NCI-H1105 (cell line): Measurements from ENCODE around the gene SERINC2.

ENCODE experiments used
- DNase-seq: peaks from one replicate; lab custom pipeline; 2025; lab: John Stamatoyannopoulos, UW

The SERINC2 gene

DNA sequence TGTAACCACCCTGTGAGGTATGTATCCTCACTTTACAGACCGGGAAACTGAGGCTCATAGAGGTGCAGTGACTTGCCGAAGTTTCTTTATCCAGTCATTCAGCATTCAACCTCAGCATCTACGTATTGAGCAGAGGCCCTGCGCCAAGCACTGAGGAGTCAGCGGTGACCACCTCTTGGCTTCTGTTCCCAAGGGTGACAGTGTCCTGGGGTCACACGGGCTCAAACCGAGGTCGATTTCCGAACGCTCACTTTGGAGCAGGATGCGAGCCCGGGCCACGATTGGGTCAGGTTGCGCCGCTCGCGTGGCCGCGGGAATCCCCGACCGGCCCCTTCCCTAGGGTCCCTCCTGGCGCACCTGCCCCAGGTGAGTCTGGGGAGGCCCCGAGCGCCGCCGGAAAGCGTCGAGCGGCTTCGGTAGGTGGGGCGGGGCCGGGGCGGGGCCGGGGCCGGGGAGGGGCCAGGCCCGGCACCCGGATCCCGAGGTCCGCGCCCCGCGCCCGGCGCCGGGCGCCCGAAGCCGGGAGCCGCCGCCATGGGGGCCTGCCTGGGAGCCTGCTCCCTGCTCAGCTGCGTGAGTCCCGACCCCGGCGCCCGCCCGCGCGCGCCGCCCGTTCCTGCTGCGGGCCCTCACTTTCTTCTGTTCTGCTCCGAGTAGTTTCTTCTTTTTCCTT lies at the start of gene SERINC2:
SERINC2 (plus strand) TSS at position 482 of the 673 bp plus-strand sequence; CDS start at position 535, 53 bp downstream.
- peak; percentile 61 for DNase-seq

DNA sequence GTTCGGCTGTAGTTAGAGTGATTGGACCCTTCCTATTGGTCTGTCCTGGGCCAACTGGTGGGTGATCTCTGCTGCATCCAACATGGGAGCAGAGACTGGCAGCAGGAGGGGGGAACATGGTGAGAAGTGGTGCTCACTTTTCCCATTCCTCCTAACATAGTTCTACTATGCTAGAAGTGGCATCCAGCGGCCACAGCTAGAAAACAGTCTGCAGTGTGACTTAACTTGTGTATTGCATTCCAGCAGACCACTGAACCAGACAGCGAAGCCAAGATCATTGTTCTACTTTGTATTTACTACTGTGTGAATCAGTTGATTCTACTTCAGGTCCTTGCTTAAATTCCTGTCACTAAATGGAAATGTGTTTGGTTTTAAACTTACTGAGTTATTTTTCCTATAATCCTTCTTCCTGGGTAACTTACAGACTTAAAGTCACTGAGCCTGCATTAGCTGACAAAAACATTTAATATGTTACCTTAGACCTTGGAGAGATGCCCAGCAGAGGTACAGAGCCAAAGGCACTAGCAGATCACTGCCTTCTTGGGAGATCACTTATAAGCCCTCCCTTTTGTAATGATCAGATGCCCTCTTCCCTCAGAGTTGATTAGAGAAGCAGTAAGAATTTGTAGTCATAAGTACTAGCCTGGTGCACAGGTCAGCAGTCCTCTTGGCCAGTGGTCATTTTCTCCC lies 48.3 kb upstream of the SERINC2 start:
- no peak for DNase-seq

DNA sequence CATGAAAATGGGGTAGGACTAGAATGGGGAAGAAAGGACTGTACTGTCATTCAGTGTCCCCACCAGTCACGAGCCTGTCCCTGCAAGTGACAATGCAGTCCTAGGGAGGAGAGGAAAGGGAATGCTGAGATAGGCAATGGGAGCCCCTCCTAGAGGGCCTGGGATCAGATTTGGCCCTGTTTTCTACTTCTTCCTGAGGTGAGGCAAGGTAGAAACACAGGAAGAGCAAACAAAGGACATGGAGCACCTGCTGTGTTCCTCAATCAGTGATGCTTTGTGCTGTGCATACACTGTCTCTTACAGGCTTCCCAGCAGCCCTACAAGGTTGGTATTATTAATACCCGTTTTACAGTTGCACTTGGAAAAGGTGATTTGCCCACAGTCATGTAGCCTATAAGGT lies 46.2 kb upstream of the SERINC2 start:
- no peak for DNase-seq

DNA sequence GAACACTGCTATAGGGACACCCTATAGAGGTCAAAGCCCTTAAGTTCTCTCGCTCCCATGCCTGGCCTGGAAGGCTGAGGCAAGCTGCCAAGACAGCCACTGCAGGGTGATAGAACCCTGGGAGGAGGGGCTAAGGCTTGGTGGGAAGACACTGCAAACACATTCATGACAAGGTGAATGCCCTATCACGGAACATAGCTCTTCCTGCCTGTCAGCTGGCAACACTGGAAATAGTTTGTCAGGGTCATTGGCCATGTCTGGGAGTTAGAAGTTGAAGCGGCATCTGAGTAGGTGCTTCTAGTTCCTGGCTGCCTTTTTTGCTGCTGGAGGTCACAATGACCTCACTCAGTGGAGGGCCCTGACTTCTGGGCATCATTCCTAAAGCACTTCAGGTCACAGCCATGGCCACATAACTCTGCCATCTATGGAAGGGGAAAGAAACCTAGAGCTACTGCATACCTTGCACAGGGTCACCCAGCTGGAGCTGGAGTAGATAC lies 44.4 kb upstream of the SERINC2 start:
- DNase-seq = no peak

DNA sequence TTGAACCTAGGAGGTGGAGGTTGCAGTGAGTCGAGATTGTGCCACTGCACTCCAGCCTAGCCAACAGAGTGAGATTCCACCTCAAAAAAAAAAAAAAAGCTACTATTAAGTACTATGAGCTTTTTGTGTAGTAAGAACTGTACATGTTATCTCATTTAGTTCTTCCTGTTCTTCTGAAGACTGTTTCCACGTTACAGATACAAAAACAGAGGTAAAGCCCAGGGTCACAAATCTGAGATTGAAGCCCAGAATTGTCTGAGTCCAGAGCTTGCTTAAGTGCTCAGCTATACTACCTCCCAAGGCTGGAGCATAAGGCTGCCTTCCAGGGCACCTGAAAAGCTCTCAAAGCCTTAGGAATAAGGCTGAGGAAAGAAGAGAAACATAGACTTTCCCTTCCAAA lies 43.0 kb upstream of the SERINC2 start:
- no peak for DNase-seq

DNA sequence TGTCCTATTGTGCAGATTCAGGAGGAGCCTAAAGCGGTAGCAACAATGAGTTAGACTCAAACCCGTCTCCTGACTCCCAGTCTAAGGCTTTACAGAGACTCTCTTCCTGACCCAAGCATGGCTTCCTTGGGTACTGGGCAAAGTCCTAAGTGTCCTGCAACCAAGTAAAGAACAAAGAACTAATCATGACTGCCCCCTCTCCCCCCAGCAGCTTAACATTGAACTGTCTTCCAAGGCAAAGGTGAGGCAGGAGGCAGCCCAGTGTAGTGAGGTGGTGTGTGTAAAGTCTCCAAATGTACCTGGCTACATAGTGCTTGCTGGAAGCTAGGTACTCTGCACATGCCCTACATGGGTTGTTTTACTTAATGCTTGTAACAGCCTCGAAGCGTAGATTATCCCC lies 42.4 kb upstream of the SERINC2 start:
- no peak for DNase-seq

DNA sequence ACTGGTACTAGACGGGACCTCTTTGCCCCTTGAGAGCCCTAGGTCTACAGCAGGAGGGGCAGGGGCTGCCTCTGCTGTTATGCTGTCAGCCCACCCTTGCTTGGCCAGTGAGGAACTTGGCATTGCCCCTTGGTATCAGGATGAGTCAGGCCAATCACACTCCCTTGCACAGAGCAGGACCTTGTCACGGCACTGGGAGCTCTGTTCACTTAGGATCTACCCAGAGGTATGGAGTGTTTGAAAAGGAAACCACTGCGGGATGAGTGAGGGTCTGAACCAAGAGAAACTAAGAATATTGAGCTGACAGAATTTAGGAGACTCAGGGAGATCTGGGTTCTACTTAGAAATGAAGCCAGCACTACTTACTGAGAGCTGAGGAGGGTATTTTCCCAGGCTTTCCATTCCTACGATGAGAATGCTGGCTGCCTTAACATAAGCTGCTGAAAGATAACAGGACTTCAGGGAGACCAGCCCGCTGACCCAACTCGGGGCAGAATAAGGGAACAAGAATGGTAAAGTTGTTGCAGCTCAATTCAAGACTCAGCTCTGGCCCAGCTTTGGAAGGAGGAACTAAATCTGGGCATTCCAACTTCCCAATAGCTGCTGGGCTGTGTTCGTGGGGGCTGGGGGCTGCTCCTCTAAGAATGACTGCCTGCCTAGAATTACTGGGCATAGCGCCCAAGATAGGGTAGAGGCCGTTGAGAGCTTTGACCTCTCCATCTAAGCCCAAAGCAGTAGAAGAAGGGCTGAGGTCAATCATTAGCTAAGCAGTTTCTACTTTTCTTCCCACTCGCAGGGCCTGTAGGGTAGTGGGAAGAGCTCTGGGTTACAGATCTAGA lies 41.7 kb upstream of the SERINC2 start:
- DNase-seq = no peak

DNA sequence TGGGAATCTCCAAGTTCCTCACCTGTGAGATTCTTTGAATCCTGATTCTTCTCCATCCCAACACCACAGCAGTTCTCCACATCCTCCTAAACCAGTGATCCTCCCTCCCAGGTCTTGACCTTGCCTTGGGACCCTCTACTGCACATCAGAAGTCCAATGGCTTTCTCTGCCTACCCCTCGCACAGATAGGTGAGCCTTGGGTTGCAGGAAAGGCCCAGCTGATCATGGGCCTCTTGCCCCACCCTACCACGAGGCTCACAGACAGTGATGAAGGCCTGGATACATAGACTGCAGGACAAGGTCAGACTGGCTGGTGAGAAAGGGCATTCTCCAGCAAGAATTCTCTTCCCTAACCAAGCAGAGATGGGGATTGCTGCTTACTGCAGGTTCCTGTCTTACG lies 41.0 kb upstream of the SERINC2 start:
- DNase-seq = no peak

DNA sequence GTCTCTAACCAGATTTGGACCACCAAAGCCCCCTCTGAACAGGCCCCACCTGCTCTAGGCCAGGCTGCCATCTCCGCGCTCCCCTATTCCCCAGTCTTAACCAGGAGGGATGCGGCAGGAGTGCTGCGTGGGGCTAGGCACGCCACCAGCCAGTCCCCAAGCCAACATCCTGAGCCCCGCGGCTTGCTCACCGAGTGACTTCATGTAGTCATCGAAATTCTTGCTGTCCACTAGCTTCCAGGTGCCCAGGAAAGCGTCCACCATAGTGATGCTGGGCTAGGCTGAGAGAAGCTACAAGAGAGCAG lies 40.3 kb upstream of the SERINC2 start:
- DNase-seq = no peak

DNA sequence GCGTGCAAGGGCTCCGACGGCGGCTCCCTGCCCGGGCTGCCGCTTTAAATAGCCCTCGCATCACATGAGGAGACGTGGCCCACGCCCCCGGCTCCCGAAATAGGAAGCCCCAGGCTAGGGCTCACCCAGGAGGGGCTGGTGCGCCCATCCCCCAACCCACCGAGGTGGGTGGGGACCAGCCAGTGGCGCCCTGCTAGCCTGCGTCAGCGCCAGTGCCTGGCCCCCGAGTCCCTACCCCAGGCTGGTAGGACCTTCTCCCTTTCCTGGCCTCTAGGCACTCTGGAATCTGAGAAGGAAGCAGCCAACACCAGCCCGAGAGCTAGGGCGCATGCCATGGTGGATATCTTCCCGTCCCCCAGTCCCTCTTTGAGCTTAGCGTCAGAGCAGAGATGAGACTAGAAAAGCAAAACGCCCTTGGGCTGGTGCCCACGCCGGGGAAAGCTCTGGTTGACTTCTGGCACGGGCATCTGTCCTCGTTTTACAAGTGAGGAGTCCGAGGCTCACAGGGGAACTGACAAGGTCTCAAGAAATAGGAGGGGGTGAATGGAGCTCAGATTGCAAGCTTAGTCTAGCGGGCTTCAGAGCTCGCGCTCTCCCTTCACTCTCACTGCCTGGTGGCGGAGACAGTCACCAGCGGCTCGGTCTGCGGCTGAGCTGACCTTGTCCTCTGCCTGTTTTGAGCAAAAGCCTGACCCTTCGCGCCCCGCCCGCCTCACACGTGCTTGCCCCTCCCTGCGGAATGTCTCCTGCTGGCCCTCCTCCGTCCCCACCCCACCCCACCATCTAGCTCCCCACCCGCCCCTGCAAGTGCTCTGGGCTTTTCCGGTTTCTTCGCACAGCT lies 39.7 kb upstream of the SERINC2 start, which contains the start of gene FABP3:
FABP3 (minus strand) TSS at position 21 of the 841 bp plus-strand sequence. CDS start 62 bp downstream, outside the sequence.
- DNase-seq = peak; percentile 33

DNA sequence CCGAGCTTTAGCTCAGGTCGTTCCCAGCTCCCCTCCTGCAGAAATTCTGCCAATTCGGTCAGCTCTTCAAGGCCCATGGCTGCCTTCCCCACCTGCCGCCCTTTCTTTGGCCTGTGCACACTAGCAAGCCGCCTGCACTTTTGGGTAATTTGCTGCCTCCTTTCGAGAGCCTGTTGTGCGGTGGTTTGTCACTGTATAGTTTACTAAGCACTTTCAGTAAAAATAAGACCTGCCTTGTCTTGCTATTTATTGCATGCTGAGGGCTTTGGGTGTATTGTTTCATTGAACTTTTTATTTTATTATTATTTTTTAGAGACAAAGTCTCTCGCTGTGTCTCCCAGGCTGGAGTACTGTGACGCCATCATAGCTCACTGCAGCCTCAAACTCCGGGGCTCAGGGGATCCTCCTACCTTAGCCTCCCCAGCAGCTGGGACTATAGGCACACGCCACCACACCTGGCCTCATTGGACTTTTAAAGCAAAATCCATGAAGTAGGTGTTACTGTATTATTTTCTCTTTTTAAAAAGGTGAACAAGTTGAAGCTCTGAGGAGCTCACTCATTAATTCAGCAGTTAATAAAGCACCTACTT lies 39.0 kb upstream of the SERINC2 start:
- peak; percentile 42 for DNase-seq

DNA sequence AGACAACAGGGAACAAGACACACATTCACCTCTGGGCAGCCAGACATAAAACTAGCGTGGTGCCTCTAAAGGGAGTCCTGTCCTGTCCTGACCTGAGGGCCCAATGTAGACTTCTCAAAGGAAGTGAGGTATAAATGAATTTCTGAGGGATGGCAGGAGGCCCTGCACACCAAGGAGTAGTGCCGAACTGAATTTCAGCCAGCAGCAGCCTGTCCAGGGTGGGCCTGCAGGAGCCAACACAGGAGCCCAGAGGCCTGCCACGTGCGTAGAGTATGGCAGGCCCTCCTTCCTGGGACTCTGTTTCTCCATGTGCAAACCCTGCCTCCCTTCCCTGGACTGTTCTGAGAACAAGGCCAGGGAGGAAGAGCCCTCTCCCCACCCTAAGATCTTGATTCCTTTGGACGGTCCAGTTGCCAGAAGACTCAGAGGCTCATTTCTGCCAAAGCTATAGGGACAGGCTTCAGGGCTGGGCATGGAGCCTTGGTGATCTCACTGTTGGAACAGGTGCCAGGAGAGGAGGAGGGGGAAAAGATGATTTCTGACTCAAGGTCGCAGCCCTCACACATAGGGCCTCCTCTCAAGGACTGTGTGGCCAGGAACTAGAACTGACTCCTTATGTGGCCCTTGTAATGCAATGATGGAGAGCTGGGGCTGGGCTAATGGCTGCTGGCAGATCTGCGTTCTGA lies 38.4 kb upstream of the SERINC2 start:
- no peak for DNase-seq

DNA sequence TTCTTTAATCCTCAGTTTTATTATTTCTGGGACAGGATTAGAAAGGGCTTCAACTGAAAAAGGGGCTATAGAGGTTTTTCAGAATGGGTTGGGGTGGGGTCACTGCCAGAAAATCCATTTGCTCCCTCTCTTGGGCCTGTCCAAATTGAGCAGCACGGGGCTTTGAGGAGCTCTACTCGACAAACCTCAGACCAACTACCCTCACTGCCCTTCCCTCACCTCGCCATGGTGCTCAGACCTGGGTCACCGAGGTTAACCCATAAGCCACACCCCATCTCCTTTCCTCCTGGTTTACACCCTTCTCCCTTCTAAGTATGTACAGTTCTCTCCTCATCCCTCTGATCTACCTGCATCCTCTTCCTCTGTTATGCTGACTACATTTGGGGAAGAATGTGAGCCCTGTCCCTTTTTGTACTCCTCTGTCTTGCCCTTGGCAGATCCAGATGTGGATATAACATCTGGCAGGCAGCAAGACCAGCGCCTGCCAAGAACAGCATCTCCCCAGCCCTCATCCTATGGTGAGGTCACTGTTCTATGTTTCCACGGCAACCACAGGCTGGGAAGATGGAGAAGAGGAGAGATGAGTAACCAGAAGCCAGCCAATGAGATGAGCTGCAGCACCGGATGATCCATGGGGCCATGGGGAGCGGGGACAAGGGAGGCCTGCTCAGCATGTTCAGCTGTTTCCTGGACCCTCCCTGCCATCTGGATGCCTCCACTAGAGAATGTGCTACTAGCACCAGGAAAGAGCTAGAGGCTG lies 36.5 kb upstream of the SERINC2 start:
- peak; percentile 4 for DNase-seq

DNA sequence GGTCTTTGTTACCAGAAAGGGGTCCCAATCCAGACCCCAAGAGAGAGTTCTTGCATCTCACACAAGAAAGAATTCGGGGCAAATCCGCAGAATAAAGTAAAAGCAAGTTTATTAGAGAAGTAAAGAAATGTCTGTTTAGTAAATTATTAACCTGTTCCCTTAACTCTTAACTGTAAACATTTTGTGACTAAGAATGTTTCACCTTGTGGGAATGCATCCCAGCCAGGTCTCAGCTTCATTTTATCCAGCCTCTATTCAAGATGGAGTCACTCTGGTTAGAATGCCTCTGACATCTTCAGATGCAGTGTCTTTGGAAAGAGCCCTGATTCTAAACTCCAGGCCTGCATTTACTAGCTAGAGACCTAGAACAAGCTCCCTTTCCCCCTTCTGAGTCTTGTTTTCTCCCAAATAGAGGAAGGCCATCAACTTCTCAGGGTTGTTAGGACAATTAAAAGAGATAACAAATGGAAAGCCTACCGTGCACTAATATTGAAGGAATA lies 35.6 kb upstream of the SERINC2 start:
- DNase-seq = no peak

DNA sequence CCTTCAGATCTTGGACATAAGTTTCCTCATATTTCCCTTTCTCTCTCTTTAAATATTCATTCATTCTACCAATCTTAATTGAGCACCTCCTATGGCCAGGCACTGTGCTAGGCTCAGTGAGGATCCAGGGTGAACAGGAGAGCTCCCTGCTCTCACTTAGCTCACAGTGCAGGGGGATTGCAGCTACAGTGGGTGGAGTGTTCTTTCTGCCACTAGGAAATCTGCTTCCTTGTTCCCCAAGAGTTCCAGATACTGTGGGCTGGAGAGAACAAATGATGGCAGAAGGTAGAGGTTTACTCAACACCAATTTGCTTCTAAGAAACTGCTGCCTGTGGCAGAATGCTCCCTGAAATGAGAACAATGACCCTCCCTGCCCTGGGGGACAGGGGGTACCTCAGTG lies 35.0 kb upstream of the SERINC2 start:
- no peak for DNase-seq

DNA sequence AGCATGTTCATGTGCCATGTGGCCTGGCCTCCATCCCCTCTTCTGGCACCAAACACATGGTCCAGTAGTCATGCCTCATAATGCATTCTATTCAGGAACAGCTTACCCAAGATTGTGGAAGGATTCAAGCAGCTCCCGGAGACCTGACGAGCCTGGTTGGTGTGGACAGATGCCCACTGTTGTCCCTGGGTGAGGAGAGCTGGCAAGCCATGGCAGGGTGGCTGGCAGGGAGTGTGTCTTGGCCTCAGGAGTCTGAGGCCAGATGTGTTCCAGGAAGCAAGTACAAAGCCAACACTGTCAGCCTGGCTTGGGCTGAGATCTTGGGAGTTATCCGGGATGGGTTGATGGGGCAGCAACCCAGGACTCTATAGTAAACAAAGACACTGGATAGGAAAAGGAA lies 32.8 kb upstream of the SERINC2 start:
- DNase-seq = no peak

DNA sequence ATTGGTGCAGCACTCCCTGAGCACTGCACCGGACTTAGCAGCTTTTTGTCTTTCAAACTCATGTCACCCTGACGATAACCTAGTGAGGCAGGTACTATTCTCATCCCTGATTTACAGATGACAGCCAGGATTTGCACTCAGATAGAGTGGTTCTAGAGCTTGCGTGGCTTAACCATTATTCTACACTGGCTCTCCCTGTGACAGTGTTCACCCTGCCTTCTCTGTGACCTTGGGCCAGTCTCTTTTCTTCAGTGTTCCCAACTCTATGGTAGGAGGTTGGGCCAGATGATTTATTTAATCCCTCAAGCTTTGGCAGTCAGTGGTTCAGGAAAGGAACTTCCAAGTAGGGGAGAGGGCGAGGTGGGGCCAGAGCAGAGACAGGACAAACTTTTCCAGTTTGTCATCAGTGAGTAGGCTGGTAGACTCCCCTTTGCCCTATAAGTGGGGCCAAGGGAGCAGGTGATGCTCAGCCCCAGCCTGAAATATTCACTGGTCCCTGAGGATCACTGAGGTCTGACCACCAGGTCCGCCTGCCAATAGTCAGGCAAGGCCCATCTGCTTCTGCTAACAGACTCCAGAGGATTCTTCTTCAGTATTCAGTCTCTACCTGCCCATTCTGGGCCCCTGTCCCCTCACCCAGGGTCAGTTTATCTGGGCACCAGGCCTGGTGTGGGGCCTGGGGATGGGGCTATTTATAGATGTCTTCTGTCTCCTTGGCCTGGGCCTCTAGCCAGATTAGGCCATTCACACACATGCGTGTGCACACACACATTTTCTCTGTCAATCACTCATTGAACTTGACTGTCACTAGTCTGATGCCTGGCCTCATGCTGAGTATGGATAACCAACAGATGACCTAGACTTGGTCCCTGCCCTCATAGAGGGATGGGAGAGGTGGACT lies 31.4 kb upstream of the SERINC2 start:
- DNase-seq = no peak

DNA sequence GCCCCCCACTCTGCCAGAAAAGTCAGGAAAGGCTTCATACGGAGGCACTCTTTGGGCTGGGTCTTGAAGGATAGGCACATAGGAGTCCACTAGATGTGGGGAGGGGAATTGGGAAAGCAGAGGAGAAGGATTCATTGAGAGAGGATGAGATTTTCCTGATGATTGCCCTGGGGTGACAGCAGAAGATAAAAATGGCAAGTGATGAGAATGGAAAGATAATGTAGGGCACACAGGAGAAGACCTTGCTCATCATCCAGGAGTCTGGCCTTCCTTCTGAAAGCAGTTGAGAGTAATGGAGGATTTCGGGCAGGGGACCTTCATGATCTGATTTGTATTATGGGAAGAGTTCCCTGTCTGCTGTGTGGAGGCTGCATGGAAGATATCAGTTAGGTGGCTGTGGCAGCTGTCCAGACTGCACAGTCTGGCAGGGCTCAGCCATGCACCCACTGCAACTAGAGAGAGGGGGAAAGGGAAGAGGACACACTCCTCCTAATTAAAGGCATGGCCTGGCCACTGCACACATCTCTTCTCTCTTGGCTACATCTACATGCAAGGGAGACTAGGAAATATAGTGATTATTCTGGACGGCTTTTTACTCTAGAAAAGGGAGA lies 30.5 kb upstream of the SERINC2 start:
- no peak for DNase-seq
